ENCODE data around the gene PHLPP1.

GRCh38 chr18:62828091-62828640 lies 112.8 kb downstream of the PHLPP1 start:
- TF ChIP-seq, protein P1, sequence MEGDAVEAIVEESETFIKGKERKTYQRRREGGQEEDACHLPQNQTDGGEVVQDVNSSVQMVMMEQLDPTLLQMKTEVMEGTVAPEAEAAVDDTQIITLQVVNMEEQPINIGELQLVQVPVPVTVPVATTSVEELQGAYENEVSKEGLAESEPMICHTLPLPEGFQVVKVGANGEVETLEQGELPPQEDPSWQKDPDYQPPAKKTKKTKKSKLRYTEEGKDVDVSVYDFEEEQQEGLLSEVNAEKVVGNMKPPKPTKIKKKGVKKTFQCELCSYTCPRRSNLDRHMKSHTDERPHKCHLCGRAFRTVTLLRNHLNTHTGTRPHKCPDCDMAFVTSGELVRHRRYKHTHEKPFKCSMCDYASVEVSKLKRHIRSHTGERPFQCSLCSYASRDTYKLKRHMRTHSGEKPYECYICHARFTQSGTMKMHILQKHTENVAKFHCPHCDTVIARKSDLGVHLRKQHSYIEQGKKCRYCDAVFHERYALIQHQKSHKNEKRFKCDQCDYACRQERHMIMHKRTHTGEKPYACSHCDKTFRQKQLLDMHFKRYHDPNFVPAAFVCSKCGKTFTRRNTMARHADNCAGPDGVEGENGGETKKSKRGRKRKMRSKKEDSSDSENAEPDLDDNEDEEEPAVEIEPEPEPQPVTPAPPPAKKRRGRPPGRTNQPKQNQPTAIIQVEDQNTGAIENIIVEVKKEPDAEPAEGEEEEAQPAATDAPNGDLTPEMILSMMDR (conservative IDR thresholded peaks at IDR 0.05; ENCODE audit: low read length), result no peak
- TF ChIP-seq EZH2phosphoT487 (IDR thresholded peaks at IDR 0.05; ENCODE audit: borderline replicate concordance), result no peak
